Central memory CD4-positive, alpha-beta T cell (primary cell): Measurements from ENCODE around the gene ZNF691.
"Not testable (repeated sequence)": the region's sequence is repeated elsewhere in the genome, so short reads cannot be mapped to it uniquely, and the experiment has no call there.

ENCODE experiments used
- DNase-seq: peaks from one replicate; pipeline ENCODE4 v3.0.0; 2022

Gene ZNF691

DNA sequence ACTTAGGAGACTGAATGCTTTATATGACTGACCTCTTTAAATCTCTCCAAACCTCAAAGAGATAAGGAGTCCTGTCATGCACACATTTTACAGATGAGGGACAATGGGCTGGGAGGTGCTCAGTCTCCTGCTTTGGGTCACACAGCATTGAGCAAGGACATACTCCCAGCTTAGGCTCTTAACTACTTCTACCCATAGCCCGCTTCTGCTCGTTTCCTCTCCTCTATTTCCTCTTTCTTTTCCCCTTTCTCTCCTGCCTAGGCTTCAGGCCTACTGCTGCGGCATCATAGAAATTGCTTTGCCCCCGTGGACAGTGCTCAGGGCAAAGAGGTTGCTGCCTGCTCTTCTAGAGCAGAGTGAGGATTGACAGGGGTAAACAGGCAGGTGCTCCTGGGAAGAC, 12.4 kb upstream of the ZNF691 start:
- no peak for DNase-seq

GRCh38 chr1:42834803-42835202, 11.6 kb upstream of the ZNF691 start:
- no peak for DNase-seq

- no peak for DNase-seq
Observed at GRCh38 chr1:42835422-42835821, 11.0 kb upstream of the ZNF691 start.

DNA sequence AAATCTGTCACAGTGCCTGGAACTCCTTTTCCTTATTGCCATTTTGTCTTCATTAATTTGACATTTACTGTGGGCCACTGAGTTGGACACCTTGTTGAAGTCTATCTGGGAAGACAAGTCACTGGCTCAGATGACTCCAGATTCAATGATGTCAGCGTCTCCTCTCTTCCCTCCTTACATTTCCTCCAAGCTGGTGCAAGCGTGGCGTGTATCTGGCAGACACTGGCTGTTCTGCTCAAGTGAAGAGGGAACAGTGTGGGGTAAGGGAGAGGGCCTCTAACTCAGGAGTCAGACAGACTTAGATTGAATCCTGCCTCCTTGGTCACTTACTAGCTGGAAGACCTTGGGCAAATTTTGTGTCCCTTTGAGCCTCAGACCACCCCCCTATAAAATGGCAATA, 8.7 kb upstream of the ZNF691 start:
- DNase-seq, result no peak

DNA sequence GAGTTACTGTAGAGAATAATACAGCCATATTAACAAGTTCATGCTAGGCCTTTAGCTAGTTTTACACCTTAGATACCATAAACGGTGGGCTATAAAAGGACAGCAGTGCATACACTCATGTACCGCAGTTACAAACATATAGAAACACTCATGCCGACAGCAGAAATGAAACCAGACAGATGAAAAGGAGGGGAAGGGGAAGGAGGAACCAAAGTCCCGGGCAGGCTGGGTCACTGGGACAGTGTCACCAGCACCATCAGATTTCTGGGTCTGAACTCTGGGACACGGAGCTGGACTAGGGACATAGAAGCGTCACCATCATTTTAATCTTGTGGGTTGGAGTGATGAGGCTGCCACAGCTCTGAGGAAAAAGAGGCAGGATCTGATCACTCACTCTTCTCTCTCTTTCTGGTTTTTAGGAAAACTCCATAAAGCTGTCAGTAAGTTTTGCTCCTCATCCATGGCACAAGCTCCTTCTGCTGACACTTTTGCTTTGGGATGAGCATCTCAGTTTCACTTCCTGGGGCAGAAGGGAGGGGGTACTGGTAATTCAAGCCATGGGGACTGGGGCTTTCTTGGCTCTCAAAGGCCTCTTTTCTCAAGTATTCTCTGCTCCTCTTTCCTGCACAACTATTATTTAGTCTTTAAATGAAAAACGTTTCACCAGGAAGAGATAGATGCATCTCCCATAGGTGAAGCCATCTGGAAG, 7.8 kb upstream of the ZNF691 start:
- no peak for DNase-seq

- no peak for DNase-seq
Observed at GRCh38 chr1:42841010-42841409, 5.4 kb upstream of the ZNF691 start.

DNA sequence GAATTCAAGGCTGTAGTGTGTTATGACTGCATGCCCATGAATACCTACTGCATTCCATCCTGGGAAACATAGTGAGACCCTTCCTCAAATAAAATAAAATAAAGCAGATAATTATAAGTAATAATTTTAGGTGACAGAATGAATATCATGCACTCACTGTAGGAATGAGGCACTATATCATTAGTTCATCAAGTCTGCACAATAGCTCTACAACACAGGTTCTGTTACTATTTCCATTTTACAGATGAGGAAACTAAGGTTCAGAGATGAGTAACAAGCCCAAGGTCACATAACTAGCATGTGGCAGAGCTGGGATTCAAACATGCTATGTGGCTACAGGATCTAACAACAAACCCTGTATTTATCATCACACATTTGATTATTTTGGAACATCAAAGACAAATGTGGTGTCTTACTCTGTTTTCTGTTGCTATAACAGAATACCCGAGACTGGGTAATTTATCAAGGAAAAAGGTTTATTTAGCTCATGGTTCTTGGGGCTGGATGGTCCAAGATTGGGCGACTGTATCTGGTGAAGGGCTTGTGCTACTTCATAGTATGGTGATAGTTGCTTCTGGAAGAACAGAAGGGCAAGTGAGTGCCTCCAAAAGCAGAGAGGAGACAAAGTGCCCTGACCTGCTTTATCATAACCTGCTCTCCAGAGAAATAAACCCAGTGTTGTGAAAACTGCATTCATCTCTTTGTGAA, 4.8 kb upstream of the ZNF691 start:
- no peak for DNase-seq

DNA sequence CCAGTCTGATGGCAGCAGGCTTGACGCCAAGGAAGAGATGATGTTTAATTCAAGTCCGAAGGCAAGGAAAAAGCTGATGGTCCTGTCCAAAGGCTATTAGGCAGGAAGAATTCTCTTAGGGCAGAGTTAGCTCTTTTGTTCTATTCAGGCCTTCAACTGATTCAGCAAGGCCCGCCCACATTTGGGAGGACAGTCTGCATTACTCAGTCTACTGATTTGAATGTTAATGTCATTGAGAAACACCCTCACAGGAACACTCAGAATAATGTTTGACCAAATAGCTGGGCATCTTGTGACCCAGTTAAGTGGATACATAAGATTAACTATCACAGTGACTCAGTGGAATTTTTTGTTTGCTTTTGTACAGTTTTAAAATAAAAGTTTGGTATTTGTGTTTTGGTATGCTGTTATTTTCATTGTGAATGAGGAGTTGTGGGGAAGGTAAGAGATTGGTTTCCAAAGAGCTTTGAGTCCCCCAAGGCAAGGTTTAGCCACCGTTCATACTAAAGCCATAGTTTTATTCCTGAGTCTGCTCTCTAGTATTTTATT, 1.7 kb upstream of the ZNF691 start:
- DNase-seq, result no peak

DNA sequence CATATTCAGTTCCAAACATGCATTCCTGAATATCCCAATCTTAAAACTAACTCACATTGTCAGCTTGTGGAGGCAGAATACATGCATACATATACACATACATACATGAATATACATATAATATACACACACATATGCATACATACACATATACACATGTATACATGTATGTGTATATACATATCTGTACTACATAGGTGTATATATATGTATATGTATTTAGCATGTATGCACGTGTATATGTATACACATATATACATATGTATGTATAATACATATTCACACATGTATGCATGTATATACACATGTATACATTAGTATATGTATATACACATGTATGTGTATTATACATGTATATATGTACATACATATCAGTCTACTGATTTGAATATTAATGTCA, 1.2 kb upstream of the ZNF691 start:
- no peak for DNase-seq

DNA sequence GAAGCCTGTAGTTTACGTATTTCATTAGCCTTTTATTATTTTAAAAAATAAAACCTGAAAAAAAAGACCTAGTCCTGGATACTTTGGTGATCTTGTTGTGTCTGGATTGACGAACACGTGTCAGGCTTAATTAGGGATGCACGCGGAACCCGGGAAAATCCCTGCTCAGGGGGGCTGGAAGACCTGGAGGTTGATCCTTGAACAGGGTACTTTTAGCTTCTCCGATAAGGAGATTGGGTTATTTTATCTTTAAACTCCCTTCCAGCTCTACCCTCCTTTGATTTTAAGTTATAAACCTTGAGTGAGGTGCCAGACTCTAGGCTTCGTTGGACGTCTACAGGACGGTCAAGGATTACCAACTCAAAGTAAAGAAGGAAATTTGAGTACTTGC, 552 bp upstream of the ZNF691 start:
- no peak for DNase-seq

DNA sequence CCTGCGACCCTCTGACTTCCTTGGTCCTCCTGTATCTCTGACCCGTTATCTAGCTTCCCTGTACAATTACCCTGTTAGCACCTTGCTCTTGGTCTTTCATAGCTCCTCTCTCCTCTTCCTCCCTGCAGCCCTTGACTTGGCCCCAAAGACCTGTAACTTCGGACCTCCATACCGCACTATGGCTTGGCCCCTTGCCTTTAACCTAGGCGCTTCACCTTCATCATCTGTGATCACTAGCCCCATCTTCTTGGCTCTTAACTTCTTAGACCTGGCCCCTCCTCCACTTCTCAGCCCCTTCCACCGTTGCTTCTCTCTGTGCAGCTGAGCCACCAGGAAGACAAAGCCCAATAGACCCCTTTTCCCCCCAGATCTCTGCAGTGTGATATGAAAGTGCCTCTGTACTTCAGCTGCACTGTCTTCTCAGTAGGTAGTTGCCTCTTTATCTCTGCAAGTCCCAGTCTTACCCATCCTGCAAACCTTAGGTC, 740 bp downstream of the ZNF691 start:
- no peak for DNase-seq

DNA sequence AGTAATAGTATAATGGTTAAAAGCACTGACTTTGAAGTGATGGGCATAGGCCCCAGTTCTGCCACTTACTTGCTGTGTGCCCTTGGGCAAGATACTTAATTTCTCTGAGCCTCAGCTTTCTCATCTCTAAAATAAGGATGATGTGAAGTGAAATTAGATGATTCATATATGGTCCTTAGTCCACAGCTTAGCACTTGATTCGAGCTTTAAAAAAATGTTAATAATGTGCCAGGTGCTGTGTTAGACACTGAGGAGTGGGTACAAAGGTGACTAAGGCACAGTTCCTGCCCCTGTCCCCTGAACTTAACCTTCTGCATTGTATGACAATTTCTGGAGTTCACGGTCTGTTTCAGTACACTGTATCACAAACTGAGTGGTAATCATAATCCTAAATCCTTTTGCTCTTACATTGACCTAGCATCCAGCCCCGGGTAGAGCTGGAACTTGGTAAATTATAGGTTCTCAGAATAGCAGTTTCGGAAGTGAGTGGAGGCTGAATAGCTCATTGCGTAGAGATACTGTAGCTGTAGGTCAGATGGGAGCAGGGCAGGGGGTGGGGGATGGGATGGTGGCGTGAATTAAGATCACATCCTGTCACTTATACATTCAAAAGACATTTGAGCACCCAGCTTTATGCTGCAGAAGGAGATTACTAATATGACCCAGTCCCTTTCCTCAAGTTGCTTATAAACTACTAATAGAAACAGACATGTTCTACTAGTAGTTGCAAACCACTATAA, 1.5 kb downstream of the ZNF691 start:
- DNase-seq, result no peak

DNA sequence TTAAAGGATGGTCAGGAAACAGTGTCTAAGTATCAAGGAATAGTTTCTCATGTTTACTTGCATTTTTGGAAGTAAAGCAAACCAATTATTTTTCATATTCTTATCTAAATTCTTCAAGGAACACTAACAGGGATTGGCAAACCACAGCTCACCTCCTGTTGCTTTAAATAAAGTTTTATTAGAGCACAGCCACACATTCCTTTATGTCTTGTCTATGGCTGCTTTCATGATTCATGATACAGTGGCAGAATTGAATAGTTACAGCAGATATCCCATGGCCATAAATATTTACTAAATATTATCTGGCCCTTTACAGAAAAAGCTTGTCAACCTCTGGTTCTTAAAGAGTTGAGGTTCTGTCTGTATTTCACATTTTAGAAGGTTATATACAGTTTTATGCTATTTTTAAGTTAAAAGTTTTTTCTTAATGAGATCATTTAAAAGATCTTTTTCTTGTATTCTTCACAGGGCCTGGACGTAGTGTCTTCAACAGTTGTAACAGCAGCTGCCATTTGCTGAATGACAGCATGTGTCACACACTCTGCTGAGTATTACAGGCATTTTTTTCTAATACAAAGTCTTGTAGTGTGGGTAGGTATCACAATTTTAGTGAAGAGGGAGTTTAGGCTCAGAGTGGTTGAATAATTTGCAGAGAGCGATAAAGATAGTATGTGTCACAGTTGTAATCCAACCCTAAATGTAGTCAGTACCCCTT, 2.6 kb downstream of the ZNF691 start:
- no peak for DNase-seq

DNA sequence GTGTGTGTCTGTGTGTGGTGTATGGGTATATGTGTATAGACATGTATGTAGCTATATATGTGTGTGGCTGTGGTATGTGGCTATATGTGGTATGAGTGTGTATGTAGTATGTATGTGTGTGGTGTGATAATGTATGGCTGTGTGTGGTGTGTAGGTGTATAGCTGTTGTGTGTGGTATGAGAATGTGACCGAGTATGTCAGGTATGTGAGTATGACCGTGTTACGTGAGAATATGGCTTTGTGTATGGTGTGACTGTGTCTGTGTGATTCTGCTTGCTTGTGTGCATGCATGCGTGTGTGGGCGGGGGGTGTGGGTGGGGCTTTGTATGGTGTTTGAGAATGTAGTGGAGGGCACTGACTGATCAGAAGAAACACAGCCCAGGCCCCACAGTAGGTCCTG, 3.5 kb downstream of the ZNF691 start:
- no peak for DNase-seq

GRCh38 chr1:42851420-42851819, 5.0 kb downstream of the ZNF691 start:
- DNase-seq, result no peak

- no peak for DNase-seq
Observed at GRCh38 chr1:42851960-42852607, 5.7 kb downstream of the ZNF691 start.

- no peak for DNase-seq
Observed at GRCh38 chr1:42852608-42852980, 6.2 kb downstream of the ZNF691 start.

DNA sequence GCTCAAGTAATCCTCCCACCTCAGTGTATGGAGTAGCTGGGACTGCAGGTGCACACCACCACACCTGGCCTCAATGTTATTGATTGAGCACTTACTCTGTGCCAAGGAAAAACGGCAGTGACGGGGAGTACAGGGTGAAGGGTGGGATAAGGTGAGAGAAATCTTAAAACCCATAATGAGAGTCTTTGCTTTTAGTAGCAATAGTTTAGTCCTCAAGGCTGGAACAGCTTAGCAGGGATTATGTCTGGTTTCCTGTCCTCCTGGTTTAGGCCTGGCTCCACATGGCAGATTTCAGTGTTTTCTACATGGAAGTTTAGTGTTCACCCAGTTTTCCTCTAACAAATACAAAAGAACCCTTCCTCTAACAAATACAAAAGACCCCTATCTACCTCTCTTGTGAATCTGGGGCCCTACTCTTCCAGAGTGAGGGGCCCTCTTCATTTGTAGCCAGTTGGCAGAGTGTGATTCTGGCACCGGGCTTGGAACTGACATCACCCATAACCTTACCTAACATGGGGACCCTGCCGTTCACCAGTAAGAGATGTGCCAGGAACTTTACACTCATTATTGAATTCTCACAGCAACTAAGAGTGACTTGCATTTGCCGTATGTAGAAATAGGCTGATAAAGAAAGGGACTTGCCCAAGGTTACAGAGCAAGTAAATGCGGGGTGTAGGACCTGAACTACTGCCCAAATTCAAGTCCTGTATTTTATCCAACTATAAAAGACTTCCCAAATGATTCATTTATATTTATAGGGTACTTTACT, 6.9 kb downstream of the ZNF691 start:
- DNase-seq, result no peak

- not testable (repeated sequence) for DNase-seq
Observed at GRCh38 chr1:42856554-42856953, 10.1 kb downstream of the ZNF691 start.

DNA sequence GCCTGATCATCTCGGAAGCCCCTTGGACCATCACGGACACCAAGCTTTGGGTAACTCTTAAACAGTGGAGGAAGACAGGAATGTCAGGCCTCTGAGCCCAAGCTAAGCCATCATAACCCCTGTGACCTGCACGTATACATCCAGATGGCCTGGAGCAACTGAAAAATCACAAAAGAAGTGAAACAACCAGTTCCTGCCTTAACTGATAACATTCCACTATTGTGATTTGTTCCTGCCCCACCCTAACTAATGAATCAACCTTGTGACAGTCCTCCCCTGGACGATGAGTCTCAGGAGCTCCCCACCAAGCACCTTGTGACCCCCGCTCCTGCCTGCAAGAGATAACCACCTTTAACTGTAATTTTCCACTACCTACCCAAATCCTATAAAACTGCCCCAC, 13.0 kb downstream of the ZNF691 start:
- DNase-seq, result not testable (repeated sequence)

GRCh38 chr1:42860339-42861013, 14.1 kb downstream of the ZNF691 start:
- no peak for DNase-seq
